WTC11 (cell line): ENCODE results near the gene HYAL2. TPM values are rescaled to one million over a fixed set of nuclear protein-coding genes. Genes with fewer than 3 reads are reported as not detected.

Experiments used
- CREB1 ChIP-seq: sonication (generic); formaldehyde crosslinking; IDR thresholded peaks from 2 replicates; pipeline ENCODE4 v1.8.0; 2023; ENCODE audit warnings: mild to moderate bottlenecking, missing genetic modification reagents
- CREM ChIP-seq: sonication (generic); formaldehyde crosslinking; IDR thresholded peaks from 2 replicates; pipeline ENCODE4 v1.8.1; 2022; ENCODE audit warnings: mild to moderate bottlenecking, missing genetic modification reagents, moderate library complexity
- ESRRA ChIP-seq: sonication (generic); formaldehyde crosslinking; IDR thresholded peaks from 2 replicates; pipeline ENCODE4 v1.8.1; 2022; ENCODE audit warnings: mild to moderate bottlenecking, missing genetic modification reagents, borderline replicate concordance
- ETV6 ChIP-seq: sonication (generic); formaldehyde crosslinking; IDR thresholded peaks from 2 replicates; pipeline ENCODE4 v1.8.1; 2022; ENCODE audit warnings: mild to moderate bottlenecking, missing genetic modification reagents
- FOXP1 ChIP-seq: sonication (generic); formaldehyde crosslinking; IDR thresholded peaks from 2 replicates; pipeline ENCODE4 v1.8.0; 2022; ENCODE audit warnings: missing genetic modification reagents, mild to moderate bottlenecking, moderate library complexity, borderline replicate concordance
- HMGA2 ChIP-seq: fragments of 250-450 bp; sonication (Bioruptor Pico); IDR thresholded peaks from 2 replicates; pipeline ENCODE4 v1.4.0; 2021; ENCODE audit warnings: mild to moderate bottlenecking, moderate library complexity
- JUN ChIP-seq: sonication (generic); formaldehyde crosslinking; IDR thresholded peaks from 2 replicates; pipeline ENCODE4 v1.8.0; 2023; ENCODE audit warnings: mild to moderate bottlenecking, missing genetic modification reagents
- NFATC4 ChIP-seq: fragments of 250-450 bp; sonication (Bioruptor Pico); IDR thresholded peaks from 2 replicates; pipeline ENCODE4 v1.9.0; 2021; ENCODE audit warnings: mild to moderate bottlenecking
- NFYB ChIP-seq: sonication (generic); formaldehyde crosslinking; conservative IDR thresholded peaks from 2 replicates; pipeline ENCODE4 v1.8.0; 2022; ENCODE audit warnings: low read depth, missing genetic modification reagents
- NR3C1 ChIP-seq: sonication (generic); formaldehyde crosslinking; conservative IDR thresholded peaks from 2 replicates; pipeline ENCODE4 v1.8.1; 2023; ENCODE audit warnings: low read depth, mild to moderate bottlenecking, missing genetic modification reagents
- SP1 ChIP-seq: sonication (generic); formaldehyde crosslinking; conservative IDR thresholded peaks from 2 replicates; pipeline ENCODE4 v1.8.1; 2022; ENCODE audit warnings: missing genetic modification reagents
- TEAD1 ChIP-seq: sonication (generic); formaldehyde crosslinking; IDR thresholded peaks from 2 replicates; pipeline ENCODE4 v1.8.0; 2022; ENCODE audit warnings: mild to moderate bottlenecking, missing genetic modification reagents
- ZNF121 ChIP-seq: sonication (generic); formaldehyde crosslinking; IDR thresholded peaks from 2 replicates; pipeline ENCODE4 v1.8.0; 2023; ENCODE audit warnings: missing genetic modification reagents
- ZNF219 ChIP-seq: sonication (generic); formaldehyde crosslinking; IDR thresholded peaks from 2 replicates; pipeline ENCODE4 v1.8.0; 2023; ENCODE audit warnings: missing genetic modification reagents, mild to moderate bottlenecking, borderline replicate concordance
- ZNF263 ChIP-seq: sonication (generic); formaldehyde crosslinking; IDR thresholded peaks from 2 replicates; pipeline ENCODE4 v1.8.1; 2022; ENCODE audit warnings: low read depth, mild to moderate bottlenecking, moderate library complexity, missing genetic modification reagents
- ZNF423 ChIP-seq: fragments of 250-450 bp; sonication (Bioruptor Pico); IDR thresholded peaks from 2 replicates; pipeline ENCODE4 v2.1.2; 2022; ENCODE audit warnings: mild to moderate bottlenecking, moderate library complexity
- total RNA-seq: library from RNA; stranded (reverse); gene quantifications from 3 replicates; pipeline ENCODE4 v1.2.3, GENCODE V29; 2021
- TF ChIP-seq, protein P1 (sequence below): sonication (generic); formaldehyde crosslinking; IDR thresholded peaks from 2 replicates; pipeline ENCODE4 v1.8.1; 2023; ENCODE audit warnings: mild to moderate bottlenecking, missing genetic modification reagents
- TF ChIP-seq, protein P2 (sequence below): fragments of 250-450 bp; sonication (Bioruptor Pico); conservative IDR thresholded peaks from 2 replicates; pipeline ENCODE4 v1.9.0; 2021; ENCODE audit warnings: mild to moderate bottlenecking
- TF ChIP-seq, protein P3 (sequence below): sonication (generic); formaldehyde crosslinking; IDR thresholded peaks from 2 replicates; pipeline ENCODE4 v1.8.1; 2022; ENCODE audit warnings: mild to moderate bottlenecking, moderate library complexity, missing genetic modification reagents
- TF ChIP-seq, protein P4 (sequence below): sonication (generic); formaldehyde crosslinking; IDR thresholded peaks from 2 replicates; pipeline ENCODE4 v1.8.0; 2023; ENCODE audit warnings: mild to moderate bottlenecking, missing genetic modification reagents
- TF ChIP-seq, protein P5 (sequence below): sonication (generic); formaldehyde crosslinking; IDR thresholded peaks from 2 replicates; pipeline ENCODE4 v1.8.1; 2023; ENCODE audit warnings: mild to moderate bottlenecking, missing genetic modification reagents
- TF ChIP-seq, protein P6 (sequence below): sonication (generic); formaldehyde crosslinking; IDR thresholded peaks from 2 replicates; pipeline ENCODE4 v1.8.0; 2022; ENCODE audit warnings: mild to moderate bottlenecking, missing genetic modification reagents
- TF ChIP-seq, protein P7 (sequence below): sonication (generic); formaldehyde crosslinking; IDR thresholded peaks from 2 replicates; pipeline ENCODE4 v1.8.0; 2022; ENCODE audit warnings: mild to moderate bottlenecking, missing genetic modification reagents
- TF ChIP-seq, protein P8 (sequence below): fragments of 200-600 bp; IDR thresholded peaks from 2 replicates; pipeline ENCODE4 v1.8.0; 2022; ENCODE audit warnings: antibody characterized with exemption
- TF ChIP-seq, protein P9 (sequence below): fragments of 250-450 bp; sonication (Bioruptor Pico); IDR thresholded peaks from 2 replicates; pipeline ENCODE4 v1.8.0; 2021; ENCODE audit warnings: mild to moderate bottlenecking

The HYAL2 gene
- total RNA-seq, 1 experiment from 2014 or later: 58.0 TPM

DNA sequence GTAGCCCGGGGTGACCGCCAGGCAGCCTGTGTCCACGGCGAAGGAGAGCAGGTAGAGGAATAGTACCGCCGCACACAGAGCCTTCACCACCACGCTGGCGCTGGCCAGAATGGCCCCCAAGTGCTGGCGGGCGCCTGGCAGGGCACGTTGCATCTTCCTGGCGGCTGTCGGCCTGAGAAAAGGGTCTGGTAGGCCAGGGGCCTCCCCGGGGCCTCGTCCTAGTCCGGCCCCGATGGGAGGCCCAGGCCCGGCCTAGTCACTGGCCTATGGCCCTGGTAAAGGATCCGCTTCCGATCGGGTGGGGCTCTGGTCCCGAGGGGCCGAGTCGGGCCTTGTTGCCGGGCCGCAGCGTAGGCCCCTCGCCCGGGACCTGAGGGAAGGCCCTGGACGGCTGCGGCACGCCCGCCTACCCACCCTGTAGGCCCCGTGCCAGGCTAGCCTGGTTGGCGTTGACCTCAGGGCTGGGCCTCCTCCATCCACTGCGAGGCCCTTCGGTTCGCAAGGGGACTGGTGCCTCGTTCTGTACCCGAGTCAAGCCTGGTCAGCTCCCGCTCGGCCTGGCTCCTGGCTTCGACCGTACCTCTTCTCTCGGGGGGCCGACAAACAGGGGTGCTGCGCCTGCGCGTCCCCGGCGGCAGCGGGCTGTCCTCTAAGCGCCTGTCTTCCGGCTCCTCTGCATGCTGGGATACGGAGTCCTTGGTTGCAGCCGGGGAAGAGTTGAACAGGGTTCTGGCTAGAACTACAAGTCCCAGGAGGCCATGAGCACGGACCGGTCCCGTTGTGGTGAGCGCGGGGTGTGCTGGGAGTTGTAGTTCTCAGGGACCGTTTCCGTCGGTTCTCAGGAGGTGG lies 36.6 kb upstream of the HYAL2 start, which contains the start of gene TMEM115 (continued):
- TF ChIP-seq, protein P1, sequence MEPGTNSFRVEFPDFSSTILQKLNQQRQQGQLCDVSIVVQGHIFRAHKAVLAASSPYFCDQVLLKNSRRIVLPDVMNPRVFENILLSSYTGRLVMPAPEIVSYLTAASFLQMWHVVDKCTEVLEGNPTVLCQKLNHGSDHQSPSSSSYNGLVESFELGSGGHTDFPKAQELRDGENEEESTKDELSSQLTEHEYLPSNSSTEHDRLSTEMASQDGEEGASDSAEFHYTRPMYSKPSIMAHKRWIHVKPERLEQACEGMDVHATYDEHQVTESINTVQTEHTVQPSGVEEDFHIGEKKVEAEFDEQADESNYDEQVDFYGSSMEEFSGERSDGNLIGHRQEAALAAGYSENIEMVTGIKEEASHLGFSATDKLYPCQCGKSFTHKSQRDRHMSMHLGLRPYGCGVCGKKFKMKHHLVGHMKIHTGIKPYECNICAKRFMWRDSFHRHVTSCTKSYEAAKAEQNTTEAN (CRISPR knock-in tag): no peak
- TF ChIP-seq JUN (CRISPR knock-in tag) (no peak), ESRRA (CRISPR knock-in tag) (no peak), SP1 (CRISPR knock-in tag) (peak; percentile 77; the same call in 1 of the 2 replicates), NR3C1 (CRISPR knock-in tag) (no peak), ZNF423 (CRISPR knock-in tag) (no peak), ZNF263 (no peak), NFATC4 (CRISPR knock-in tag) (no peak), ZNF121 (no peak), CREB1 (no peak), HMGA2 (CRISPR knock-in tag) (no peak), FOXP1 (CRISPR knock-in tag) (peak; percentile 66; the same call in 1 of the 2 replicates), ZNF219 (no peak), TEAD1 (CRISPR knock-in tag) (peak; percentile 25; the same call in 1 of the 2 replicates), ETV6 (CRISPR knock-in tag) (peak; percentile 46; the same call in 1 of the 2 replicates), NFYB (no peak), CREM (CRISPR knock-in tag) (peak; percentile 83)
- TF ChIP-seq, protein P2, sequence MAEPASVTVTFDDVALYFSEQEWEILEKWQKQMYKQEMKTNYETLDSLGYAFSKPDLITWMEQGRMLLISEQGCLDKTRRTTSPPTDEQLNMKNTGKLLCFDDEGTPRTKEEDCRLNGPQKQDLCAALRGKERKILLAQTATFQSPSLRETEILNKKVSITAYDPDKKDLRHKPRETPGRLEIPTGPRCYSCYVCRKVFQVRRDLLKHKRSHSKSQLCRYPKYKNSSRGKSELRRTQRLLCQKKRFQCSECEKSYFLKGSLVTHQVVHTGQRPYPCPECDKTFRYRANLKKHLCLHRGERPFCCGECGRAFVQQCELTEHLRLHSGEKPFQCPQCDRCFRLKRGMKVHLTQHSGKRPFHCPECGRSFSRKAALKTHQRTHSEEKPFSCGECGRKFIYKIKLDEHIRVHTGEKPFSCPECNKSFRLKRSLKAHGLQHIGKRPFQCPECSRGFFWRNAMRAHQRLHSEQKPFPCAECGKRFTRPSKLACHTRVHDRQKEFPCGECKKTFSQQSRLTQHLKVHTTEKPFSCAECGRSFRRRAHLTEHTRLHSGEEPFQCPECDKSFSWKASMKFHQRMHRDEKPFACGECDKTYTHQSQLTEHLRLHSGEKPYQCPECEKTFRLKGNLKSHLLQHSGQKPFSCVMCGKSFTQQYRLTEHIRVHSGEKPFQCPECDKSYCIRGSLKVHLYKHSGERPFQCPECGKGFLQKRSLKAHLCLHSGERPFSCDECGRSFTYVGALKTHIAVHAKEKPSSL (CRISPR knock-in tag): no peak
- TF ChIP-seq, protein P3, sequence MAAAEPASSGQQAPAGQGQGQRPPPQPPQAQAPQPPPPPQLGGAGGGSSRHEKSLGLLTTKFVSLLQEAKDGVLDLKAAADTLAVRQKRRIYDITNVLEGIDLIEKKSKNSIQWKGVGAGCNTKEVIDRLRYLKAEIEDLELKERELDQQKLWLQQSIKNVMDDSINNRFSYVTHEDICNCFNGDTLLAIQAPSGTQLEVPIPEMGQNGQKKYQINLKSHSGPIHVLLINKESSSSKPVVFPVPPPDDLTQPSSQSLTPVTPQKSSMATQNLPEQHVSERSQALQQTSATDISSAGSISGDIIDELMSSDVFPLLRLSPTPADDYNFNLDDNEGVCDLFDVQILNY (CRISPR knock-in tag): no peak
- TF ChIP-seq, protein P4, sequence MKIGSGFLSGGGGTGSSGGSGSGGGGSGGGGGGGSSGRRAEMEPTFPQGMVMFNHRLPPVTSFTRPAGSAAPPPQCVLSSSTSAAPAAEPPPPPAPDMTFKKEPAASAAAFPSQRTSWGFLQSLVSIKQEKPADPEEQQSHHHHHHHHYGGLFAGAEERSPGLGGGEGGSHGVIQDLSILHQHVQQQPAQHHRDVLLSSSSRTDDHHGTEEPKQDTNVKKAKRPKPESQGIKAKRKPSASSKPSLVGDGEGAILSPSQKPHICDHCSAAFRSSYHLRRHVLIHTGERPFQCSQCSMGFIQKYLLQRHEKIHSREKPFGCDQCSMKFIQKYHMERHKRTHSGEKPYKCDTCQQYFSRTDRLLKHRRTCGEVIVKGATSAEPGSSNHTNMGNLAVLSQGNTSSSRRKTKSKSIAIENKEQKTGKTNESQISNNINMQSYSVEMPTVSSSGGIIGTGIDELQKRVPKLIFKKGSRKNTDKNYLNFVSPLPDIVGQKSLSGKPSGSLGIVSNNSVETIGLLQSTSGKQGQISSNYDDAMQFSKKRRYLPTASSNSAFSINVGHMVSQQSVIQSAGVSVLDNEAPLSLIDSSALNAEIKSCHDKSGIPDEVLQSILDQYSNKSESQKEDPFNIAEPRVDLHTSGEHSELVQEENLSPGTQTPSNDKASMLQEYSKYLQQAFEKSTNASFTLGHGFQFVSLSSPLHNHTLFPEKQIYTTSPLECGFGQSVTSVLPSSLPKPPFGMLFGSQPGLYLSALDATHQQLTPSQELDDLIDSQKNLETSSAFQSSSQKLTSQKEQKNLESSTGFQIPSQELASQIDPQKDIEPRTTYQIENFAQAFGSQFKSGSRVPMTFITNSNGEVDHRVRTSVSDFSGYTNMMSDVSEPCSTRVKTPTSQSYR (CRISPR knock-in tag): no peak
- TF ChIP-seq, protein P5, sequence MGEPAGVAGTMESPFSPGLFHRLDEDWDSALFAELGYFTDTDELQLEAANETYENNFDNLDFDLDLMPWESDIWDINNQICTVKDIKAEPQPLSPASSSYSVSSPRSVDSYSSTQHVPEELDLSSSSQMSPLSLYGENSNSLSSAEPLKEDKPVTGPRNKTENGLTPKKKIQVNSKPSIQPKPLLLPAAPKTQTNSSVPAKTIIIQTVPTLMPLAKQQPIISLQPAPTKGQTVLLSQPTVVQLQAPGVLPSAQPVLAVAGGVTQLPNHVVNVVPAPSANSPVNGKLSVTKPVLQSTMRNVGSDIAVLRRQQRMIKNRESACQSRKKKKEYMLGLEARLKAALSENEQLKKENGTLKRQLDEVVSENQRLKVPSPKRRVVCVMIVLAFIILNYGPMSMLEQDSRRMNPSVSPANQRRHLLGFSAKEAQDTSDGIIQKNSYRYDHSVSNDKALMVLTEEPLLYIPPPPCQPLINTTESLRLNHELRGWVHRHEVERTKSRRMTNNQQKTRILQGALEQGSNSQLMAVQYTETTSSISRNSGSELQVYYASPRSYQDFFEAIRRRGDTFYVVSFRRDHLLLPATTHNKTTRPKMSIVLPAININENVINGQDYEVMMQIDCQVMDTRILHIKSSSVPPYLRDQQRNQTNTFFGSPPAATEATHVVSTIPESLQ (CRISPR knock-in tag): no peak
- TF ChIP-seq, protein P6, sequence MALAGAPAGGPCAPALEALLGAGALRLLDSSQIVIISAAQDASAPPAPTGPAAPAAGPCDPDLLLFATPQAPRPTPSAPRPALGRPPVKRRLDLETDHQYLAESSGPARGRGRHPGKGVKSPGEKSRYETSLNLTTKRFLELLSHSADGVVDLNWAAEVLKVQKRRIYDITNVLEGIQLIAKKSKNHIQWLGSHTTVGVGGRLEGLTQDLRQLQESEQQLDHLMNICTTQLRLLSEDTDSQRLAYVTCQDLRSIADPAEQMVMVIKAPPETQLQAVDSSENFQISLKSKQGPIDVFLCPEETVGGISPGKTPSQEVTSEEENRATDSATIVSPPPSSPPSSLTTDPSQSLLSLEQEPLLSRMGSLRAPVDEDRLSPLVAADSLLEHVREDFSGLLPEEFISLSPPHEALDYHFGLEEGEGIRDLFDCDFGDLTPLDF (CRISPR knock-in tag): no peak
- TF ChIP-seq, protein P7, sequence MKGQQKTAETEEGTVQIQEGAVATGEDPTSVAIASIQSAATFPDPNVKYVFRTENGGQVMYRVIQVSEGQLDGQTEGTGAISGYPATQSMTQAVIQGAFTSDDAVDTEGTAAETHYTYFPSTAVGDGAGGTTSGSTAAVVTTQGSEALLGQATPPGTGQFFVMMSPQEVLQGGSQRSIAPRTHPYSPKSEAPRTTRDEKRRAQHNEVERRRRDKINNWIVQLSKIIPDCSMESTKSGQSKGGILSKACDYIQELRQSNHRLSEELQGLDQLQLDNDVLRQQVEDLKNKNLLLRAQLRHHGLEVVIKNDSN: peak; percentile 12; the same call in 1 of the 2 replicates
- TF ChIP-seq, protein P8, sequence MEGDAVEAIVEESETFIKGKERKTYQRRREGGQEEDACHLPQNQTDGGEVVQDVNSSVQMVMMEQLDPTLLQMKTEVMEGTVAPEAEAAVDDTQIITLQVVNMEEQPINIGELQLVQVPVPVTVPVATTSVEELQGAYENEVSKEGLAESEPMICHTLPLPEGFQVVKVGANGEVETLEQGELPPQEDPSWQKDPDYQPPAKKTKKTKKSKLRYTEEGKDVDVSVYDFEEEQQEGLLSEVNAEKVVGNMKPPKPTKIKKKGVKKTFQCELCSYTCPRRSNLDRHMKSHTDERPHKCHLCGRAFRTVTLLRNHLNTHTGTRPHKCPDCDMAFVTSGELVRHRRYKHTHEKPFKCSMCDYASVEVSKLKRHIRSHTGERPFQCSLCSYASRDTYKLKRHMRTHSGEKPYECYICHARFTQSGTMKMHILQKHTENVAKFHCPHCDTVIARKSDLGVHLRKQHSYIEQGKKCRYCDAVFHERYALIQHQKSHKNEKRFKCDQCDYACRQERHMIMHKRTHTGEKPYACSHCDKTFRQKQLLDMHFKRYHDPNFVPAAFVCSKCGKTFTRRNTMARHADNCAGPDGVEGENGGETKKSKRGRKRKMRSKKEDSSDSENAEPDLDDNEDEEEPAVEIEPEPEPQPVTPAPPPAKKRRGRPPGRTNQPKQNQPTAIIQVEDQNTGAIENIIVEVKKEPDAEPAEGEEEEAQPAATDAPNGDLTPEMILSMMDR: no peak
- TF ChIP-seq, protein P9, sequence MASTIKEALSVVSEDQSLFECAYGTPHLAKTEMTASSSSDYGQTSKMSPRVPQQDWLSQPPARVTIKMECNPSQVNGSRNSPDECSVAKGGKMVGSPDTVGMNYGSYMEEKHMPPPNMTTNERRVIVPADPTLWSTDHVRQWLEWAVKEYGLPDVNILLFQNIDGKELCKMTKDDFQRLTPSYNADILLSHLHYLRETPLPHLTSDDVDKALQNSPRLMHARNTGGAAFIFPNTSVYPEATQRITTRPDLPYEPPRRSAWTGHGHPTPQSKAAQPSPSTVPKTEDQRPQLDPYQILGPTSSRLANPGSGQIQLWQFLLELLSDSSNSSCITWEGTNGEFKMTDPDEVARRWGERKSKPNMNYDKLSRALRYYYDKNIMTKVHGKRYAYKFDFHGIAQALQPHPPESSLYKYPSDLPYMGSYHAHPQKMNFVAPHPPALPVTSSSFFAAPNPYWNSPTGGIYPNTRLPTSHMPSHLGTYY (CRISPR knock-in tag): no peak
